K562 (cell line): ENCODE data around the gene C16orf90.

Experiments used
- ATF7 ChIP-seq: fragments of 450-650 bp; IDR thresholded peaks from 2 replicates; pipeline ENCODE4 v1.7.1; 2014; ENCODE audit warnings: mild to moderate bottlenecking, moderate library complexity
- CHD2 ChIP-seq: IDR thresholded peaks from 2 replicates; pipeline ENCODE4 v1.6.1; 2011; ENCODE audit warnings: low read depth, low read length
- MTF1 ChIP-seq: fragments of 250-450 bp; sonication (Bioruptor Pico); IDR thresholded peaks from 2 replicates; pipeline ENCODE4 v1.9.0; 2021; ENCODE audit warnings: moderate library complexity, mild to moderate bottlenecking, inconsistent platforms, borderline replicate concordance
- MYC ChIP-seq, 2 experiments: fragments of 250-450 bp in 1 of 2; sonication (Bioruptor Pico) in 1 of 2; IDR thresholded peaks; 2 replicates each; pipeline versions ENCODE4 v1.5.1 to v1.6.1; 2012 to 2021; ENCODE audit warnings: low read depth in 2 of 2, borderline replicate concordance in 1 of 2, improper control_type of control experiment in 1 of 2, low read length in 1 of 2, mild to moderate bottlenecking in 1 of 2, moderate library complexity in 1 of 2
- POLR2A ChIP-seq: fragments of 450-650 bp; conservative IDR thresholded peaks from 2 replicates; pipeline ENCODE4 v1.6.1; 2016
- TAF1 ChIP-seq: IDR thresholded peaks from 2 replicates; pipeline ENCODE4 v1.6.1; 2011; ENCODE audit warnings: mild to moderate bottlenecking, low read length, moderate library complexity; ENCODE audit not compliant: insufficient read depth, control insufficient read depth, severe bottlenecking; ENCODE audit errors: extremely low read depth
- ZNF384 ChIP-seq: IDR thresholded peaks from 2 replicates; pipeline ENCODE4 v1.6.1; 2012; ENCODE audit warnings: low read depth, low read length, improper control_type of control experiment
- TF ChIP-seq, protein P1 (sequence below), 3 experiments: IDR thresholded peaks in 2 of 3; conservative IDR thresholded peaks in 1 of 3; 2 replicates each; pipeline ENCODE4 v1.5.1; 2011 to 2012; ENCODE audit warnings: low read length in 3 of 3, mild to moderate bottlenecking in 3 of 3, control low read depth in 2 of 3, improper control_type of control experiment in 1 of 3, inconsistent platforms in 1 of 3, low read depth in 1 of 3, mixed read lengths in 1 of 3, moderate library complexity in 1 of 3; ENCODE audit not compliant: insufficient read depth in 2 of 3
- TF ChIP-seq, protein P2 (sequence below): sonication (generic); formaldehyde crosslinking; IDR thresholded peaks from 2 replicates; pipeline ENCODE4 v1.8.1; 2022; ENCODE audit warnings: missing genetic modification reagents
- TF ChIP-seq, protein P3 (sequence below): fragments of 450-650 bp; formaldehyde crosslinking; IDR thresholded peaks from 2 replicates; pipeline ENCODE4 v1.4.0; 2022; ENCODE audit warnings: mild to moderate bottlenecking, moderate library complexity

- TF ChIP-seq, protein P1, sequence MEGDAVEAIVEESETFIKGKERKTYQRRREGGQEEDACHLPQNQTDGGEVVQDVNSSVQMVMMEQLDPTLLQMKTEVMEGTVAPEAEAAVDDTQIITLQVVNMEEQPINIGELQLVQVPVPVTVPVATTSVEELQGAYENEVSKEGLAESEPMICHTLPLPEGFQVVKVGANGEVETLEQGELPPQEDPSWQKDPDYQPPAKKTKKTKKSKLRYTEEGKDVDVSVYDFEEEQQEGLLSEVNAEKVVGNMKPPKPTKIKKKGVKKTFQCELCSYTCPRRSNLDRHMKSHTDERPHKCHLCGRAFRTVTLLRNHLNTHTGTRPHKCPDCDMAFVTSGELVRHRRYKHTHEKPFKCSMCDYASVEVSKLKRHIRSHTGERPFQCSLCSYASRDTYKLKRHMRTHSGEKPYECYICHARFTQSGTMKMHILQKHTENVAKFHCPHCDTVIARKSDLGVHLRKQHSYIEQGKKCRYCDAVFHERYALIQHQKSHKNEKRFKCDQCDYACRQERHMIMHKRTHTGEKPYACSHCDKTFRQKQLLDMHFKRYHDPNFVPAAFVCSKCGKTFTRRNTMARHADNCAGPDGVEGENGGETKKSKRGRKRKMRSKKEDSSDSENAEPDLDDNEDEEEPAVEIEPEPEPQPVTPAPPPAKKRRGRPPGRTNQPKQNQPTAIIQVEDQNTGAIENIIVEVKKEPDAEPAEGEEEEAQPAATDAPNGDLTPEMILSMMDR (IDR thresholded peaks at IDR 0.05 in 2 of 3, conservative IDR thresholded peaks at IDR 0.05 in 1 of 3; ENCODE audit: insufficient read depth in 2 of 3, low read depth in 1 of 3, low read length in 3 of 3): no peak
- TF ChIP-seq, protein P2, sequence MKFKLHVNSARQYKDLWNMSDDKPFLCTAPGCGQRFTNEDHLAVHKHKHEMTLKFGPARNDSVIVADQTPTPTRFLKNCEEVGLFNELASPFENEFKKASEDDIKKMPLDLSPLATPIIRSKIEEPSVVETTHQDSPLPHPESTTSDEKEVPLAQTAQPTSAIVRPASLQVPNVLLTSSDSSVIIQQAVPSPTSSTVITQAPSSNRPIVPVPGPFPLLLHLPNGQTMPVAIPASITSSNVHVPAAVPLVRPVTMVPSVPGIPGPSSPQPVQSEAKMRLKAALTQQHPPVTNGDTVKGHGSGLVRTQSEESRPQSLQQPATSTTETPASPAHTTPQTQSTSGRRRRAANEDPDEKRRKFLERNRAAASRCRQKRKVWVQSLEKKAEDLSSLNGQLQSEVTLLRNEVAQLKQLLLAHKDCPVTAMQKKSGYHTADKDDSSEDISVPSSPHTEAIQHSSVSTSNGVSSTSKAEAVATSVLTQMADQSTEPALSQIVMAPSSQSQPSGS: no peak
- no peak for TF ChIP-seq MYC (IDR thresholded peaks at IDR 0.05; ENCODE audit: low read depth, low read length)
- no peak for TF ChIP-seq MYC (CRISPR knock-in tag; IDR thresholded peaks at IDR 0.05; ENCODE audit: borderline replicate concordance, low read depth)
- TF ChIP-seq TAF1: no peak
- TF ChIP-seq, protein P3, sequence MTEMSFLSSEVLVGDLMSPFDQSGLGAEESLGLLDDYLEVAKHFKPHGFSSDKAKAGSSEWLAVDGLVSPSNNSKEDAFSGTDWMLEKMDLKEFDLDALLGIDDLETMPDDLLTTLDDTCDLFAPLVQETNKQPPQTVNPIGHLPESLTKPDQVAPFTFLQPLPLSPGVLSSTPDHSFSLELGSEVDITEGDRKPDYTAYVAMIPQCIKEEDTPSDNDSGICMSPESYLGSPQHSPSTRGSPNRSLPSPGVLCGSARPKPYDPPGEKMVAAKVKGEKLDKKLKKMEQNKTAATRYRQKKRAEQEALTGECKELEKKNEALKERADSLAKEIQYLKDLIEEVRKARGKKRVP: no peak
- TF ChIP-seq MTF1 (CRISPR knock-in tag): no peak
- TF ChIP-seq ATF7: no peak
- TF ChIP-seq POLR2A: no peak
- TF ChIP-seq CHD2: no peak
- TF ChIP-seq ZNF384: no peak
These were observed 34.7 kb downstream of the C16orf90 start for GRCh38 chr16:3460585-3460984.
